Neural cell (in vitro differentiated cells): Measurements from ENCODE around the gene ITGB3.

Source experiments
- CTCF ChIP-seq: fragments of 450-650 bp; IDR thresholded peaks from 2 replicates; pipeline ENCODE4 v1.5.1; 2014; ENCODE audit warnings: antibody characterized with exemption, mild to moderate bottlenecking, moderate library complexity; ENCODE audit not compliant: poor library complexity, severe bottlenecking
- EZH2 ChIP-seq: fragments of 200-600, 300-800 bp; shearing (Covaris generic), sonication (generic); IDR thresholded peaks from 2 replicates; pipeline ENCODE4 v1.6.1; 2014; ENCODE audit warnings: antibody characterized with exemption, low read length, borderline replicate concordance, mild to moderate bottlenecking; ENCODE audit not compliant: insufficient read depth, poor library complexity, severe bottlenecking
- REST ChIP-seq: IDR thresholded peaks from 2 replicates; pipeline ENCODE4 v1.6.1; 2012; ENCODE audit warnings: borderline replicate concordance

GRCh38 chr17:47257651-47258339 is 4.2 kb downstream of the ITGB3 start:
- TF ChIP-seq CTCF (no peak), REST (no peak), EZH2 (no peak)
